CD4-positive, alpha-beta T cell treated with Interleukin-15 for 4 hours (primary cell): ENCODE data around the gene NLGN1.
"Not testable (repeated sequence)": the region's sequence is repeated elsewhere in the genome, so short reads cannot be mapped to it uniquely, and the experiment has no call there.

Experiments used
- DNase-seq: peaks from one replicate; pipeline ENCODE4 v3.0.0-alpha.2; 2020; ENCODE audit warnings: low spot score

NLGN1 gene

DNA sequence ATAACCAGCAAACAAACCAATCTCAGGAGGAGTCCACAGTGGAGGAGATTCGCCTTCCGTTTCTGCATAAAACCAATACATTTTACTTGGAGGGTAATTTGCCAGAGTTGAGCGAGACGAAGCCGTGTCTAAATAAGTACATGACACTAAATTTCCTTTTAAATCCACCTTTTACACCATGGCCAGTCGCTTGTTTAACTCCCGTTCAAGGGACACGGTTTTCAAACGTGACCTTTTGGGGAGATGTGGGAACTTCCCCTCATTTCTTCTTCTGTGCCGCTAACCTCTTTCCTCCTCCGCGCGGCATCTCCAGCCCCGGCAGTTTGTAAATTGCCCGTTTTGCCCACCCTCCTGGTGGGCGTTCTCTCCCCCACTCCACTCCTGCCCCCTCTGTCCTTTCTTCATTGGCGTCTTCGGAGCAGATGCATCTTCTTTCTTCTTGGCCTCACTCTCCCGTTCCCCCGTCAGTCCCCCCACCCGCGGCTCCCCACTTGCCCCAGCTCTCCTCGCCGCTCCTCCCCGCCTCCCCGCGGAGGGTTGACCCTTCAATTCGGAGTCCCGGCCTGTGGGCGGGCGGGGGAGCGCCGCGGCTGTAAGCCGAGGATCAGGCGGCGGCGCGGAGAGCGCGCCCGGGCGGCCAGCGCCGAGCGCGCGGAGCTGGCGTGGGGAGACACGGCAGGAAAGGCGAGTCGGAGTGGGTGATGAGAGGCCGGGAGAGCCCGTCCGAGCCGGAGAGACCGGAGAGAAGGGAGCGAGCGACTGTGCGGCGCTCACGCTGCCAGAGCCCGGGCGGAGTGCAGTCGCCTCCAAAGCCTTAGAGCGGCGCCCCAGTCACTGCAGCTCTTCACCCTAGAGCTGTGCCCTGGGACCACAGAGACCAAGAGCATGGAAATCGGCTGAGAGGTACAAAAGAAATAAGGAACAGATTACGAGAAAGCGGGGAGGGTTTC lies at the start of gene NLGN1:
TSS of gene NLGN1 (plus strand) at position 584 of the 950 bp plus-strand sequence.
- DNase-seq: no peak

DNA sequence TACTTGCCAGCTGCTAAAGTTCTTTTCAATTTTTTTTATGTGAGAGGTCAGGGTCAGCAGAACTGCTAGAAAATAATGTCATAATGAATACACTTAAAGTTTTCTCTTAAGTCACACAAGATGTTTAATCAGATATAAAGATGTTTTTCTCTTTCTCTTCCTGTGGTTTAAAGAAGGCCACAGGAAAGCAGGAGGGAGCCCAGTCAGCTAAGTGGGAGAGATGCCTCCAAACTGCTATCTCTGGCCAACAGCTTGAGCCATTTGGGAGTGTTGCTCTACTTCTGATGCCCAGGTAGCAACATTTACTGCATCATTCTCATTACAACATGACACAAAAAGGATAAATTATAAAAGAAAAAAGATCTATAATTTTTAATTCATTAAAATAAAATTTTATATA lies 45.7 kb upstream of the NLGN1 start:
- no peak for DNase-seq

DNA sequence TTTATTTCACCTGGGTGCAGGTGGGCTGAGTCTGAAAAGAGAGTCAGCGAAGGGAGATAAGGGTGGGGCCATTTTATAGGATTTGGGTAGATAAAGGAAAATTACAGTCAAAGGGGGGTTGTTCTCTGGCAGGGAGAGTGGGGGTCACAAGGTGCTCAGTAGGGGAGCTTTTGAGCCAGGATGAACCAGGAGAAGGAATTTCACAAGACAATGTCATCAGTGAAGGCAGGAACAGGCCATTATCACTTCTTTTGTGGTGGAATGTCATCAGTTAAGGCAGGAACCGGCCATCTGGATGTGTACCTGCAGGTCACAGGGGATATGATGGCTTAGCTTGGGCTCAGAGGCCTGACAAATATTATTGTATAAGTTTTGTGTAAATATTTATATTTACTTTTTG lies 44.4 kb upstream of the NLGN1 start:
- not testable (repeated sequence) for DNase-seq

DNA sequence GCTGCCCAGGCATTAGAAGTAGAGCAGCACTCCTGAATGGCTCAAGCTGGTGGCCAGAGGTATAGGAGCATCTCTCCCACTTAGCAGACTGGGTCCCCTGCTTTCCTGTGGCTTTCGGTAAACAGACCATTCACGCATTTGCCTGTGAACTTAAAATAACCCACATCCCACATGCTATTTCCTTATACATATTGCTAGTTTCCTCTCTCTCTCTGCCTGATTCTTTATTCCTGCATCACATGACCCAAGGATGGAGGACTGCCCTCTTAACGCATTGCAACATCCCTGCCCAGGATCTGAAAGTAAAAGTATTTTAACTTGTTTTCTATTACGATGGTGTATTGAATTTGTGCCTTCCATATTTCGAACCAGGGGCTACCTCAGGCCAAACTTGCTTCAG lies 43.4 kb upstream of the NLGN1 start:
- DNase-seq: no peak

DNA sequence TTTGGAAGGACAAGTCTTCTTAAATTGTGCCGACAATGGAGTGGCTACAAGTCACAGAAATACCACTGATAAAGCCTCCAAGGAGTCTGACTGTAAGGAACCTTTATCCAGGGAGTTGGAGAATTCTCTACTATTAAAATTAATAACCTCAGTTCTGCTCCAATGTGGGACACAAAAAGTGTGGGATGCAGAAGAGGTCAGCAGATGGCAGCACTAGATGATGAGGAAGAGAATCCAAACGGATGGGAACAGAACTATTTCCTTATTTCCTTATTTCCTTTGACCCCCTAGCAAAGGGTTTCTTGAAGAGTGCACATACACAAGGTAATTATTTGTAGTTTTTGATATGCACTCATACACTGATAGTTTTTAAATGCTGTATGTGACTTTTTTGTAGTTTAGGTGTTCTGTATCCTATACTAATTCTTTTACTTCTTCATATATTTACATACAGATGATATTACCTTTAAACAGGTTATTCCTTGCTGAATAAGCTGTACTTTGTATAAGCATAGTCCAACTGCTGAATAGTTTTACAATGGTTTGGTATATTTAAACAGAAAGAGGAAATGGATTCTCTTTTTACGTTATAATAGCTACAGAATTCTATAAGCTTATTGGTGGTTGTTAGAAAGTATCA lies 25.6 kb upstream of the NLGN1 start:
- no peak for DNase-seq

DNA sequence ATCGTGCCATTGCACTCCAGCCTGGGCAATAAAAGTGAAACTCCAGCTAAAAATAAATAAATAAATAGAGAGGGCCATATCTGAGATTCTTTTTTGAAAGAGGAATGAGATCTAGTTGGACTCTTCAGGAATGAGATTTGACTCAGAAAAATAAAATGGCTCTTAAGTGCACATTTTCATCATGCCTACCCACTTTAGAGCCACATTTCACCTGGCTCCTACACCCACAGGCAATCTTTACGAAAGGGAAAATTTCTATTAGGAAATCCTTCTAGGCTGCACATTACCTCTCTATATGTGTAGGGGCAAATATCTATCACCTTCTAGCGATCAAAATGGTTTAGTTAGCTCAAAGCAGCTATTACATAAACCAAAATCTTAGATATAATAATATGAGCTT lies 16.9 kb upstream of the NLGN1 start:
- DNase-seq: no peak

DNA sequence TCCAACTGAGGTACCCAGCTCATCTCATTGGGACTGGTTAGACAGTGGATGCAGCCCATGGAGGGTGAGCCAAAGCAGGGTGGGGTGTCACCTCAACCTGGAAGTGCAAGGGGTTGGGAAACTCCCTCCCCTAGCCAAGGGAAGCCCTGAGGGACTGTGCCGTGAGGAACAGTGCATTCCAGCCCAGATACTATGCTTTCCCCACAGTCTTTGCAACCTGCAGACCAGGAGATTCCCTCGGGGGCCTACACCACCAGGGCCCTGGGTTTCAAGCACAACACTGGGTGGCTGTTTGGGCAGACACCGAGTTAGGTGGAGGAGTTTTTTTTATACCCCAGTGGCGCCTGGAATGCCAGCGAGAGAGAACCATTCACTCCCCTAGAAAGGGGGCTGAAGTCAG lies 15.6 kb upstream of the NLGN1 start:
- DNase-seq: not testable (repeated sequence)

DNA sequence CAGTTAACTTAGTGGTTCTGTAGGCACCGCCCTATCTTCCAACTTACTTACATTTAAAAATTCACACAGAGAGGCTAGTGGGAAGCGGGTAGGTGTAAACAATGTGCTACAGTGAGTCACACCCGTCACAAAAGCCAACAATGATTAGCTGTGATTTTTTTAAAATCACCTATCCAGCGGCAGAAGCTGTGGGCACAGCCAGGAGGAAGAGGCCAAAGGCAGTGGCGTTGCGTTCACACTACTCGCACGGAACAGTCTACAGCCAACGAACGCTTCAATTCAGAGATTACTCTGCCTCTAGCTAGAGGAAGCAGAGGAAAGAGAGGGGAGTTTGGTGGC lies 2.5 kb upstream of the NLGN1 start:
- no peak for DNase-seq

DNA sequence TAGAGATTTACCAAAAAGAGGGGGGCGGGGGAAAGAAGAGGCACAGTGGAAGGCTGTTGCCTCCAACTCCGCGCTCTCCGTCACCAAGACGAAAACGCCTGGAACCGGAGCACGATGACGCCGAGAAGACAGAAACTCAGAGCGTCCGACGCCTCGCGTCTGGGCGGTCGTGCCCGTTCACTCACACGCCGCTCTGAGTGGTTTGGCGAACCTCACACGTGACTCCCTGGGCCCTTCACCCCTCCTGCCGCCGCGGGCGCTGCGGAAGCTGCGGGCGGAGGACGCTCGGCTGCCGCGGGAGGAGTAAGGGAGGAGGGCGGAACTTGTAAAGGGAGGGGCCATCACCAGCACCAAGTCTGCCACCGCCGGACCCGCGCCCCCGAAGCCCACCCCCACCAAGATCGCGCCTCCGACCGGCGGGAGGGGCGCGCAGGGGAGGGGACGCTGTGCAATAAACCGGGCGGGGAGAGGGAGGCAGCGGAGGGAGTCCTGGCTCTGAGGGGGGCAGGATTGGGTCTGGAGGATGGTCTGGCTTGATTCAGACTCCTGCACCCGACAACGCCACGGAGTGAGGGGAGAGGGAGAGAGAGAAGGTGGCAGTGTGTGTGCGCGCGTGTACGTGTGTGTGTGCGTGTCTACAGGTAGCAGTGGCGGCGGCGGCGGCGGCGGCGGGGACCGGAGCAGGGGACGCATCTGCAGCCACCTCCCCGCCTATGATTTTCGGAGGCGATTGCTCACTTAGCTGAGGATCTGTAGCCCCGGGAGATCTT lies 1.9 kb upstream of the NLGN1 start:
- DNase-seq: peak; percentile 1

DNA sequence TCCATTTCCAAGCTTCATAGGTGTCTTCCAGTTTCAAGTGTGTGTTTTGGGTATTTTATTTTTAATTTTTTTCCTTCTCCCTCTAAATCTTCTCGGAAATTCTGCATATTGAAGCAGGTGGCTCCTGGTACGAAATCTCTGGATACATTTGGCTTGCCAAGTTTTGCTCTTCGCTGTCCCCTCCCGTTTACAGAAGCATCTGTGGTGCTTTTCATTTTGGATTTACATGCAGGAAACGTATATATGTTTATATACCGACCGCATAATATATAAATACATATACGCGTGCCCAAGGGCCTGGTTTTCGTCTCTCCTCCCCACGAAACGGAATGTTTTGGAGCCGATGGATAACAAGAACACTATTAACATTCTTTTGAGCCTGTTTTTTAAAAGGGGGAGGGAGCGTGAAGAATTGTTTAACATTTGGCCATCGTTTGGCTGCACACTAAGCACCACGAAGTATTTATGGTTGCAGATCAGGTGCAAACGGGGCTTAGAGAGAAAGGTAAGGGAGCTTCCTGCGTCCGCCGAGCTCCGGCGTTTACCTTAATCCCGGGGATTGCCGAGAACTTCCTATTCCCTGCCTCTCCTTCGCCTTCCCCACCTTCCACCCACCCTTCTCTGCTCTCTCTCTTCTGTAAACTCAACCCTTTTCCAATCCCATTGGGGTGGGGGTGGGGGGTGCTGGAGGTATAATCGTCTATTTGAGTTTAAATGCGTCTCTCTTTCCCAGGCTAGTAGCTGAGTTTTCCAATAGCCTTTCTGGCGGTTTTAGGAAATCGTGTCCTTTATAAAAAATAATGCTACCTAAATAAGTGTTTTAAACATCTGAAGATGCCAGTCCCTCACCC lies 1.1 kb upstream of the NLGN1 start:
- no peak for DNase-seq

DNA sequence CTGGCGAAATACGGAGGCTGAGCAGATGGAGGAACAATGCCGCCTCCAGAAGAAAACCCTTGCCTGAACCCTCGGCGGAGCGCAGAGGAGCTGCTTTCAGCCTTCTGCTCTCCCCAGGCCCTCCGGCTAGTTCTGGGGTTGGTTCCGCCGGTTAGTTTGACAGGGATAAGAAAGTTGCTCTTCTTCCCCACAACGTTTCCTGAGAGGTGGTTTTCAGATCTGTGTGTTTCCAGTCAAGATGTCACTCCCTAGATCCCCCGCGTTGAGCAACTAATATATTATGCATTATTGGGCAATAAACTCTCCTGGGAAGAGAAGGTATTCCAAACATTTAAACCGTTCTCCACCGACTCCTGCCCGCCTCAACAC lies 551 bp downstream of the NLGN1 start:
- DNase-seq: no peak

DNA sequence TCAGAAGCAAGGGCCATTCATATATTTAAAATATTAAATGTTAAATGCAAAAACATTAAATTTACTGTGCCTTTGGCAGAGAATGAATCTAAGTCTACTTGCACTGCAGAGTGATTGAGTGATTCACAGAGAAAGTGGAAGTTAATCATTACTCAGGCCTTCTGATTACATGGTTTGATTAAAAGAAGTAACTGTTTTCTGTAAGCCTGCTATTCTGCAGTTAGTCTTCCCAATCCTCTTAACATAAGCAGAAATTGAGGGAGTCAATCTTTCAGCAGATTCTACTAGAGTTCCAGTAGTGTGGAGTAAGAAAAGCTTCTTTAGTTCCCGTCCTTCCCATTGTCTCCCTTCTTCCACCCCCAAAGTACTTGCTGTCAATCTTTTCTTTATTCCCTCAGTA lies 1.5 kb downstream of the NLGN1 start:
- no peak for DNase-seq

DNA sequence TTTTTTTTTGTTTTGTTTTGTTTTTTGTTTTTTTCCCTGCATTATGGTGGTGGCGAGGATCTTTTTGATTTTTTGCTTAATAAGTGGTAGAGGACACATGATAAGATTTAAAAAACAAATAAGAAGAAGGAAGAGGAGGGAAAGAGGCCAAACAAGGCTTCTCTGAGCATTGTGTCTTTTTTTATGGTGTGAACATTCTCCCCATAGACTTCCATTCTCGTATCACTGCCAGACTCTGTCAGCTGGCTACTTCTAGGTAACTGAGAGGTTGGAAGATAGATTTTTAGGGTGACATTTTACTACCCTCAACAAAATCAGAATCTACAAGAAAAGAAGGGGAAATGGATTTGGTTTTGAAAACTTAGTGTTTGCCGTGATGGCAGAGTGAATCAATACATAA lies 3.8 kb downstream of the NLGN1 start:
- DNase-seq: no peak

DNA sequence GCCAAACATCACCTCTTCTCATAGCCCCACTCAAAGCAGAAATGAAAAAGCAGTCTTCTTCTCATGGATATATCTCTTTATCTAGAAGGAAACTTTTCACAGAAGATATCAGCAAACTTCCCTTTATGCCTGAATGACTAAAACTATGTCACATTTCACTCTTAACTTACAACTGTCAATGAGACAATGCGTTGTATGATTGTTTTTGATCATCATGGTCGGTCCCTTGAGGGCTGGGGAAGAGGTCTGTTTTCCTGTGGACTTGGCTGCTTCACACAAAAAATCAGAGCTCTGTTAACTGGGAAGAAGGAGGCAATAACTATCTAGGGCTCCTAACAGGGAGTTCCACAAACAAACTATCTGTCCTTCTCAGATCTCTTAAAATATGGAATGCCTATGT lies 5.1 kb downstream of the NLGN1 start:
- no peak for DNase-seq

DNA sequence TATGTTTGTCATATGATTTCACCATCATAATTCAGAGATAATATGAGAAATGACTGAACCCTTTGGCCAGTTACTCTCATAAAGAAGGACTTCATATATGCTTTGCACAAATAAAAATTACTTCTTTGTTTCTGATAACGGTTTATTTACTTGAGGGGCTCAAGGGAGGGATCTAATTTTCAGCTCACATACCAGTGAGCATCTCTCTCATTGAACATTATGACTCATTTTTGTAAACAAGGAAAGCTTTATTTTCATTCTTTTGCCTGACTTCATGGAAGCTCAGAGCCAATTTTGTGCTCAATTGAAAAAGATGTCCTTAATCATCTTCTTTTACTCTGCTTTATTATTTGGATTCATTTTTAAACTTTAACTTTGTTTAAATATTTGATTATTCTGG lies 5.8 kb downstream of the NLGN1 start:
- DNase-seq: no peak

DNA sequence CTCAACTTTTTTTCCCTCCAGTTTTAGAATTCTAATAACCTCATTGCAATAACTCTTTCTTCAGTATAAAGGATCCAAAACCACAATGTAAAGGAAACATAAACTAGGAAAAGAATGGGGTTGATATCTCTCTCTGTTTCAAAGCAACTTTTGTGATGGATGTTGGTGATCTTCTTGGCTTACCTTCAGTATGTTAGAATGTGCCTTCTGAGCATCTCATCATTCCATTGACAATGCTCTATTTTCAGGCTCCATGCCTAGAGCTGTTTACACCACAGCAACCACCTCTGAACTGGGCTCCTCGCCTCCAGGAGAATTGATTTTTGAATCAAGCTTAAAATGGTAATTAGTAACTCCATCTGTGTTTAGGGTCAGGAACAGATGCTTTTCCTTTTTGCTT lies 6.6 kb downstream of the NLGN1 start:
- no peak for DNase-seq

DNA sequence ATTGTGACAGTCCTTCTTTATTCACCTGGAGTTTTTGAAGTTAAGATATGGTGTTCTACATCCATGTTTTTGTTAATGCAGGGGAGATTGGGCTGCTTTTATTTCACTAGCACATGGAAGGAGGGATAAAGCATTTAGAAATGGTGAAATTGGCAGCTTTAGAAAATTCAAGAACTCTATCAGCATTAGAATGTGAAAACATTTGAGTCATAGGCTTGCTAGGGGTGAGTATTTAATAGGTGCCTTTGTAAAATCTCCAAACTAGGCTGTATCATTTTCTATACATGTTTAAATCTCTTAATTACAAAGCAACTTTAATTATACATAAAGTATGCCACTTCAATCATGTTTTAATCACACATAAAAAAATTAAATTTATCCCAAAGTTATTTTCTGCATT lies 12.9 kb downstream of the NLGN1 start:
- DNase-seq: no peak

DNA sequence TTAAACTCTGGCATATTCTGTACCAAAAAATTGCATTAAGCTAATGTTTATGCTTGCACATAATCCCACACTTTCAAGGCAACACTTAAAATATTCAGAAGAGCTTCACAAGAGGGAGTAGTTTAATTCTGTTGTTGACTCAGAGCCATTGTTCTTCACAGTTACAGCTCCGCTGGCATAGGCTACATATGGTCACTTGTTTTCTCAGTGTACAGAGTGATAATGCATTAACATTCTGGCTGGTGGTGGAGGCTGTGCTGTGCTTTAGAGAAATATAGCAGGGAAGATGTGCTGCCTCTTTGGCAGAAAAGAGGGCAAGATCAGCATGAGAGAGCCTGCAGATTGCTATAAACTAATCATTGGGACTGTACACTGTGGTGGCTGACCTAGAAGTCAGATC lies 13.3 kb downstream of the NLGN1 start:
- no peak for DNase-seq

DNA sequence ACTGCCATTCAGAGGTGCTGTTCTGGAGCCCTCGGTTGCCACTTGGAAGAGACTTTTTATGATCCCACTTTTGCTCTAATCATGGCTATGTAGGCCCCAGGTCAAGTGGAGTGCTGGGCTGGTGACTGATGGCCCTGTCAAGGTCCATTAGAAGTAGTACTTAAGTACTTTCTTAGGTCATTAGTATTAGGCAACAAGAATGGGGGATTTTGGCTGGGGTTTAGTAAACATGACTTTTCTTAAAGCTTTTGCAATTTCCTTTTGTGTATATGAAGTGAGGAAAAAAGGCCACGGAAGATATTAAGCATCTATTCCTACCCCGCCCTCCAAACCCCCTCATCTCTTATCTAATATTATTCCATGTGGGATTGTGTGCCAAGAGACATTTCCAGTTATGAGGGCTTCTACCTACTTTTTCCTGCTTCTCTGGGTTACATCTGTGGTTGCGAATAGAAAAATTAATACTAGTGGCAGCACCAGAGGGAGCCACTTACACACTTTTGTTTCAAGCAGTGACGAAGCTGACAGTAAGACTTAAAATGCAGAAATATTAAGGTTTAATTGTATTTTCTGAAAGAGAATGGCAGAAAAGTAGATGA lies 13.9 kb downstream of the NLGN1 start:
- no peak for DNase-seq

DNA sequence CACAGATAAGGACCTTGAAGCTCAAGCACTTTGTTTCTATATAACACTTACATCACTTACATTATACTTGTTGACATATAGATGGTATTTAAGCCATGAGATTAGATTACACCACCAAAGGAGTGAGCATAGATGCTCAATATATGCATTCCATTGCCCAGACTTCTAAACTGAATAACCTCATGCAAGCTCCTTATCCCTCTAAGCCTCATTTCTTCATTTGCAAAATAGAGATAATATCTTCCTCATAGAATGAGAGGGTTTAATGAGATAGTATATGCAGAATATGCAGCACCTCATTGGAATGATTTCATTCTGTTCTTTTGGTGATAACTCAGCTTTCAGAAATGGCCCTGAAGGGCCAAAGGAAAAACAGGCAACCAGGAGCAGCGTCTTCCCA lies 18.5 kb downstream of the NLGN1 start:
- no peak for DNase-seq

DNA sequence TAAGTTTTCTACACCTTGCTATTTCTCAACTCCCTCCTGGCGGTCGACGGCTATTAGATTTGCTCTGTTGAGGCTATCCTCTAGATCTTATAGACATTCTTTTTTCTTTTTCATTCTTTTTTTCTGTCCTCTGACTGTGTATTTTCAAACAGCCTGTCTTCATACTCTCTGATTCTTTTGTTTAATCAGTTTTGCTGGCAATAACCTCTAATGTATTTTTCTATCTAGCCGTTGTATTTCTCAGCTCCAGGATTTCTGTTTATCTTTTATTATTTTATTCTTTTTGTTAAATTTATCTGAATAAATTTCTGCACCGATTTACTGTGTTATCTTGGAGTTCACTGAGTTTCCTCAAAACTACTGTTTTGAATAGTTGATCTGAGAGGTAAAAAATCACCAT lies 31.5 kb downstream of the NLGN1 start:
- DNase-seq: no peak

DNA sequence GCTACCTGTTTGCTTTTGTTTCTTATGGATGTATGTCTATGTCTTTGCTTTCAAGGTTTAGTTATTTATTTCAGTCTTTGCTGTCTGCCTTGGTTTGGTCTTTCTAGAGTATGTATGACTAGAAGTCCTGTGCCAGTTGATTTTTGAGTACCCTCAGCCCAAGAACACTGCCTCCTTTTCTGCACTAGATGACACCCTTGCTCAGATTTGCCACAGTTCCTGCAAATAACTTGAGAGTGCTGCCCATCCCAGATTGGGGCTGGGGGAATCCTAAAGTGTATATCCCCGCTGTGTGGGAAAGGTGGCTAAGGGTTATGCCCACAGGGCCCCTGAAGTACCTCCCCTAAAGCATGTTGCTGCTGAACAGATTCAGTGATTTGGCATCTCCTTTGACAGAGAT lies 32.0 kb downstream of the NLGN1 start:
- DNase-seq: no peak
